Muscle layer of duodenum (tissue), 2 donors: Measurements from ENCODE around the gene NDUFA3.

Experiments used
- H3K27ac ChIP-seq: one replicate; pipeline ENCODE4 v1.7.0; 2013; ENCODE audit warnings: mild to moderate bottlenecking, low read length
- H3K27me3 ChIP-seq: one replicate; pipeline ENCODE4 v1.7.0; 2013; ENCODE audit warnings: low read depth, mild to moderate bottlenecking, control low read depth, low read length
- H3K36me3 ChIP-seq, 2 donors: one replicate each; pipeline ENCODE4 v1.7.0; 2013; ENCODE audit warnings: low read length in 2 of 2, control low read depth in 1 of 2, mild to moderate bottlenecking in 1 of 2; ENCODE audit not compliant: insufficient read depth in 2 of 2, control insufficient read depth in 1 of 2
- H3K4me1 ChIP-seq, 2 donors: one replicate each; pipeline ENCODE4 v1.7.0; 2013; ENCODE audit warnings: low read length in 2 of 2, mild to moderate bottlenecking in 2 of 2, control low read depth in 1 of 2, moderate library complexity in 1 of 2; ENCODE audit not compliant: insufficient read depth in 2 of 2, control insufficient read depth in 1 of 2
- H3K4me3 ChIP-seq, 2 donors: one replicate each; pipeline ENCODE4 v1.7.0; 2013; ENCODE audit warnings: low read length in 2 of 2, low read depth in 1 of 2, mild to moderate bottlenecking in 1 of 2
- H3K9me3 ChIP-seq, 2 donors: one replicate each; pipeline ENCODE4 v1.7.0; 2013; ENCODE audit warnings: low read length in 2 of 2, control low read depth in 1 of 2, mild to moderate bottlenecking in 1 of 2; ENCODE audit not compliant: control insufficient read depth in 1 of 2
- donor health status: healthy.

The NDUFA3 gene

GRCh38 chr19:54142166-54142780 is 39.6 kb downstream of the NDUFA3 start:
- peaks cover 4 to 37% of the 10 kb centered on the region in 2 donors for H3K4me1 ChIP-seq
- peaks cover 47 to 53% of the 10 kb centered on the region in 2 donors for H3K36me3 ChIP-seq

GRCh38 chr19:54145541-54146158 is 43.0 kb downstream of the NDUFA3 start:
- H3K9me3 ChIP-seq, result no peaks in the 10 kb centered on the region
- peaks cover 71 to 81% of the 10 kb centered on the region in 2 donors for H3K36me3 ChIP-seq
- no peaks in the 10 kb centered on the region for H3K27me3 ChIP-seq
- peaks cover 0 to 23% of the 10 kb centered on the region in 2 donors for H3K4me1 ChIP-seq
- H3K27ac ChIP-seq, result no peak overlapping the region
- no peak overlapping the region for H3K4me3 ChIP-seq

More at GRCh38 chr19:54142166-54142780, 39.6 kb downstream of the NDUFA3 start:
- Histone ChIP-seq H3K27ac (no peak overlapping the region), H3K27me3 (no peaks in the 10 kb centered on the region), H3K4me3 (no peak overlapping the region), H3K9me3 (no peaks in the 10 kb centered on the region)

GRCh38 chr19:54147676-54148075 is 45.0 kb downstream of the NDUFA3 start:
- H3K9me3 ChIP-seq, result no peaks in the 10 kb centered on the region
- peaks cover 75 to 99% of the 10 kb centered on the region in 2 donors for H3K36me3 ChIP-seq
- no peak overlapping the region for H3K4me3 ChIP-seq
- H3K27me3 ChIP-seq, result no peaks in the 10 kb centered on the region
- H3K27ac ChIP-seq, result no peak overlapping the region
- H3K4me1 ChIP-seq, result peaks cover 0 to 17% of the 10 kb centered on the region in 2 donors

GRCh38 chr19:54148158-54148557 is 45.5 kb downstream of the NDUFA3 start:
- Histone ChIP-seq H3K4me3 (no peak overlapping the region), H3K27ac (no peak overlapping the region), H3K9me3 (no peaks in the 10 kb centered on the region), H3K36me3 (peaks cover 70 to 99% of the 10 kb centered on the region in 2 donors), H3K27me3 (no peaks in the 10 kb centered on the region), H3K4me1 (peaks cover 0 to 21% of the 10 kb centered on the region in 2 donors)

- Histone ChIP-seq H3K27ac (no peak overlapping the region), H3K36me3 (peaks cover 64 to 99% of the 10 kb centered on the region in 2 donors), H3K9me3 (no peaks in the 10 kb centered on the region), H3K27me3 (no peaks in the 10 kb centered on the region), H3K4me3 (no peak overlapping the region), H3K4me1 (peaks cover 0 to 25% of the 10 kb centered on the region in 2 donors)
Measured at GRCh38 chr19:54149021-54149812, 46.6 kb downstream of the NDUFA3 start.

GRCh38 chr19:54151362-54152035 is 48.8 kb downstream of the NDUFA3 start:
- Histone ChIP-seq H3K4me1 (peaks cover 0 to 21% of the 10 kb centered on the region in 2 donors), H3K27me3 (no peaks in the 10 kb centered on the region), H3K27ac (no peak overlapping the region), H3K36me3 (peaks cover 61 to 99% of the 10 kb centered on the region in 2 donors), H3K4me3 (no peak overlapping the region), H3K9me3 (no peaks in the 10 kb centered on the region)

GRCh38 chr19:54152267-54152666 is 49.6 kb downstream of the NDUFA3 start:
- H3K27ac ChIP-seq, result no peak overlapping the region
- no peak overlapping the region for H3K4me3 ChIP-seq
- peaks cover 0 to 16% of the 10 kb centered on the region in 2 donors for H3K4me1 ChIP-seq
- H3K36me3 ChIP-seq, result peaks cover 53 to 99% of the 10 kb centered on the region in 2 donors
- H3K27me3 ChIP-seq, result no peaks in the 10 kb centered on the region
- H3K9me3 ChIP-seq, result no peaks in the 10 kb centered on the region

- peaks cover 0 to 14% of the 10 kb centered on the region in 2 donors for H3K4me1 ChIP-seq
- no peaks in the 10 kb centered on the region for H3K27me3 ChIP-seq
- H3K4me3 ChIP-seq, result no peak overlapping the region
- H3K9me3 ChIP-seq, result no peaks in the 10 kb centered on the region
- no peak overlapping the region for H3K27ac ChIP-seq
- H3K36me3 ChIP-seq, result peaks cover 48 to 96% of the 10 kb centered on the region in 2 donors
Measured at GRCh38 chr19:54152878-54153524, 50.3 kb downstream of the NDUFA3 start.

DNA sequence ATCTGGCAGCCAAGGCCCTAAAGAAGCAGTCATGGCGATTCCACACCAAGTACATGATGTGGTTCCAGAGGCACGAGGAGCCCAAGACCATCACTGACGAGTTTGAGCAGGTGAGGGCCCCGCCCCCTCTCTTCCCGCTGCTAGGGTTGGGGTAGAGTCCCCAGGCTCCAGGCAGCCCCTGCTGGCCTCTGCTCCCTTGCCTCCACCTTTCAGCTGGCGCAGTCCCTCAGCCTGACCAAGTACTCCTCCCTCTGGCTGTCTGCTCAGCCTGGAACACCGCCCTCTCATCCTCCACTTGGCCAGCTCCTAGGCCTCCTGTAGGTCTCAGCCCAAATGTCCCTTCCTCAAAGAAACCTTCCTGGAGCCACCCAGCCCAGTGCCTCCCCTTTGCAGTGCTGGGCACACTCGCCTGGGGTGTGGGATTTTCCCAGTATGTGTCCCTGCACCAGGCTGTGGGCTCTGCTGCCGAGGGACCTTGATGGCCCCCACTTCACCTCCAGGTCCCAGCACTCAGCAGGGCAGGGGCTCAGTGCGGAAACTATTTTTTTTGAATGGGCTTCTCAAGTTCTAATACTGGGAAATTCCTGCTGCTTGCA is 51.2 kb downstream of the NDUFA3 start:
- no peak overlapping the region for H3K27ac ChIP-seq
- peaks cover 46 to 91% of the 10 kb centered on the region in 2 donors for H3K36me3 ChIP-seq
- H3K27me3 ChIP-seq, result no peaks in the 10 kb centered on the region
- H3K9me3 ChIP-seq, result no peaks in the 10 kb centered on the region
- H3K4me3 ChIP-seq, result no peak overlapping the region
- H3K4me1 ChIP-seq, result peaks cover 5 to 15% of the 10 kb centered on the region in 2 donors

GRCh38 chr19:54154603-54155345 is 52.1 kb downstream of the NDUFA3 start:
- Histone ChIP-seq H3K27ac (no peak overlapping the region), H3K9me3 (no peaks in the 10 kb centered on the region), H3K4me1 (peaks cover 6 to 18% of the 10 kb centered on the region in 2 donors), H3K36me3 (peaks cover 39 to 81% of the 10 kb centered on the region in 2 donors), H3K27me3 (no peaks in the 10 kb centered on the region), H3K4me3 (no peak overlapping the region)
